ENCODE results near the gene DACH1.

DNA sequence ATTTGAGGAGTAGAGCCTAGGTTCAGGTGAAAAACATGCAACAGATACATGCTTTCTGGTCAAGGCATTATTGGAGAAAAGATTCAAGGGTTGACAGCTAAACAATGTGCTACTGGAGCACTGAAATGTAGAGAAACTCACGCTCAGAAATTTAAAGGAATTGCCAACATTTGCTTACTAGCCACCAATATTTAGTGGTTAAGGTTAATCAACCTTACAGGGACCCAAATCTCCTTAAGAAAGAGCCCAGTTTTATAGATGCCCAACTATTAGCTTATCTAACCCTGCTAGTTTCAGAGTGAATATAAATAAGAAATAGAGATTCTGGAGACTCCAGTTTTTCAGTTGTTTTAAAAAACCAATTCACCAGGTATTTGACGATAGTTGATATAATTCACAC lies 203.6 kb downstream of the DACH1 start:
- TF ChIP-seq, protein P1, sequence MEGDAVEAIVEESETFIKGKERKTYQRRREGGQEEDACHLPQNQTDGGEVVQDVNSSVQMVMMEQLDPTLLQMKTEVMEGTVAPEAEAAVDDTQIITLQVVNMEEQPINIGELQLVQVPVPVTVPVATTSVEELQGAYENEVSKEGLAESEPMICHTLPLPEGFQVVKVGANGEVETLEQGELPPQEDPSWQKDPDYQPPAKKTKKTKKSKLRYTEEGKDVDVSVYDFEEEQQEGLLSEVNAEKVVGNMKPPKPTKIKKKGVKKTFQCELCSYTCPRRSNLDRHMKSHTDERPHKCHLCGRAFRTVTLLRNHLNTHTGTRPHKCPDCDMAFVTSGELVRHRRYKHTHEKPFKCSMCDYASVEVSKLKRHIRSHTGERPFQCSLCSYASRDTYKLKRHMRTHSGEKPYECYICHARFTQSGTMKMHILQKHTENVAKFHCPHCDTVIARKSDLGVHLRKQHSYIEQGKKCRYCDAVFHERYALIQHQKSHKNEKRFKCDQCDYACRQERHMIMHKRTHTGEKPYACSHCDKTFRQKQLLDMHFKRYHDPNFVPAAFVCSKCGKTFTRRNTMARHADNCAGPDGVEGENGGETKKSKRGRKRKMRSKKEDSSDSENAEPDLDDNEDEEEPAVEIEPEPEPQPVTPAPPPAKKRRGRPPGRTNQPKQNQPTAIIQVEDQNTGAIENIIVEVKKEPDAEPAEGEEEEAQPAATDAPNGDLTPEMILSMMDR (IDR thresholded peaks at IDR 0.05), result no peak
- TF ChIP-seq EP300 (IDR thresholded peaks at IDR 0.05; ENCODE audit: low read depth), result no peak
